ENCODE data around the gene ABCB6.
"Not testable (repeated sequence)": the region's sequence is repeated elsewhere in the genome, so short reads cannot be mapped to it uniquely, and the experiment has no call there.

ABCB6 gene

GRCh38 chr2:219218732-219219701 lies at the start of gene ABCB6:
Gene ABCB6 (minus strand): TSS chr2:219218958. CDS start chr2:219218673, 285 bp downstream.
- peak; percentile 89 for DNase-seq

GRCh38 chr2:219268294-219268693 lies 49.5 kb upstream of the ABCB6 start:
- no peak for DNase-seq

- no peak for DNase-seq
Observed at GRCh38 chr2:219266886-219267285, 48.1 kb upstream of the ABCB6 start.

GRCh38 chr2:219266232-219266631 lies 47.5 kb upstream of the ABCB6 start:
- DNase-seq, result no peak

- no peak for DNase-seq
Observed at GRCh38 chr2:219261024-219261855, 42.5 kb upstream of the ABCB6 start.

GRCh38 chr2:219258942-219259341 lies 40.2 kb upstream of the ABCB6 start:
- DNase-seq, result not testable (repeated sequence)

- no peak for DNase-seq
Observed at GRCh38 chr2:219254590-219255201, 35.9 kb upstream of the ABCB6 start.

- DNase-seq, result peak; percentile 92
Observed at GRCh38 chr2:219253753-219254589, 35.2 kb upstream of the ABCB6 start, which contains the start of gene TUBA4A. Gene TUBA4A (minus strand): TSS chr2:219253918. CDS start chr2:219253858, 60 bp downstream.

- DNase-seq, result no peak
Observed at GRCh38 chr2:219252900-219253752, 34.4 kb upstream of the ABCB6 start, which contains the start of gene TUBA4B. Gene TUBA4B (plus strand): TSS chr2:219253243. CDS start chr2:219253408, 165 bp downstream.

GRCh38 chr2:219252570-219252899 lies 33.8 kb upstream of the ABCB6 start:
- no peak for DNase-seq

- no peak for DNase-seq
Observed at GRCh38 chr2:219252084-219252483, 33.3 kb upstream of the ABCB6 start.

- no peak for DNase-seq
Observed at GRCh38 chr2:219251656-219252055, 32.9 kb upstream of the ABCB6 start.

- DNase-seq, result no peak
Observed at GRCh38 chr2:219250049-219250781, 31.5 kb upstream of the ABCB6 start.

GRCh38 chr2:219249203-219249980 lies 30.6 kb upstream of the ABCB6 start:
- DNase-seq, result no peak

- no peak for DNase-seq
Observed at GRCh38 chr2:219248845-219249202, 30.1 kb upstream of the ABCB6 start.

- no peak for DNase-seq
Observed at GRCh38 chr2:219247678-219248642, 29.2 kb upstream of the ABCB6 start.

- no peak for DNase-seq
Observed at GRCh38 chr2:219246559-219246958, 27.8 kb upstream of the ABCB6 start.

- DNase-seq, result no peak
Observed at GRCh38 chr2:219245899-219246230, 27.1 kb upstream of the ABCB6 start.

All from 8988T (cell line).